IMR-90 (cell line): ENCODE data around the gene APLF. TPM values are rescaled to one million over a fixed set of nuclear protein-coding genes. Genes with fewer than 3 reads are reported as not detected.

ENCODE experiments used
- ATAC-seq: fragments of 200-7000 bp; cut with Tn5 transposase; 2 replicates; pipeline ENCODE4 v1.9.1; 2020; ENCODE audit warnings: low read depth, mild to moderate bottlenecking, moderate library complexity
- BruUV-seq: library from RNA; stranded (reverse); fragments of 400-500 nt; replicated peaks from 2 replicates; lab custom pipeline; 2021; lab: Mats Ljungman, UMichigan
- CTCF ChIA-PET: fragments of 300-600 bp; formaldehyde crosslinking; extraction: SDS; loops from one replicate; lab custom pipeline; 2021; ENCODE audit warnings: antibody characterized with exemption; lab: Yijun Ruan, JAX
- POLR2A ChIA-PET: fragments of 300-600 bp; sonication (Branson Sonifier 250); formaldehyde crosslinking; loops from one replicate; lab custom pipeline; 2022; ENCODE audit warnings: antibody characterized with exemption; ENCODE audit not compliant: unreplicated experiment; lab: Charles Lee
- DNase-seq: peaks from one replicate; pipeline ENCODE4 v3.0.0; 2013
- H2AFZ ChIP-seq: replicated peaks from 2 replicates; pipeline ENCODE3; 2013; ENCODE audit warnings: low read length, mild to moderate bottlenecking; ENCODE audit not compliant: poor library complexity
- H2AK5ac ChIP-seq: 2 replicates; pipeline ENCODE4 v1.6.1; 2013; ENCODE audit warnings: low read depth, low read length, inconsistent platforms
- H2AK9ac ChIP-seq: replicated peaks from 2 replicates; pipeline ENCODE3; 2013; ENCODE audit warnings: mild to moderate bottlenecking, low read depth, low read length, moderate library complexity; ENCODE audit not compliant: poor library complexity
- H2BK120ac ChIP-seq: 2 replicates; pipeline ENCODE4 v1.6.1; 2013; ENCODE audit warnings: low read depth, low read length, inconsistent platforms
- H2BK15ac ChIP-seq: 3 replicates; pipeline ENCODE4 v1.6.1; 2013; ENCODE audit warnings: low read depth, low read length, inconsistent platforms
- H2BK20ac ChIP-seq: 2 replicates; pipeline ENCODE4 v1.6.1; 2013; ENCODE audit warnings: low read depth, mild to moderate bottlenecking, inconsistent platforms, low read length, moderate library complexity
- H2BK5ac ChIP-seq: 2 replicates; pipeline ENCODE4 v1.6.1; 2013; ENCODE audit warnings: mild to moderate bottlenecking, low read depth, low read length, inconsistent platforms; ENCODE audit not compliant: poor library complexity, severe bottlenecking
- H3K14ac ChIP-seq: replicated peaks from 2 replicates; pipeline ENCODE4 v1.6.1; 2013; ENCODE audit warnings: low read depth, low read length, inconsistent platforms
- H3K18ac ChIP-seq: 2 replicates; pipeline ENCODE4 v1.6.1; 2013; ENCODE audit warnings: low read depth, low read length, control low read depth
- H3K23ac ChIP-seq: 2 replicates; pipeline ENCODE4 v1.6.1; 2013; ENCODE audit warnings: low read depth, low read length, inconsistent platforms
- H3K27ac ChIP-seq: 2 replicates; pipeline ENCODE4 v1.5.1; 2013; ENCODE audit warnings: mild to moderate bottlenecking, control low read depth, low read length; ENCODE audit not compliant: insufficient read depth
- H3K27me3 ChIP-seq: 2 replicates; pipeline ENCODE4 v1.6.1; 2013; ENCODE audit warnings: low read length; ENCODE audit not compliant: control insufficient read depth, insufficient read depth
- H3K36me3 ChIP-seq: 2 replicates; pipeline ENCODE4 v1.6.1; 2013; ENCODE audit warnings: low read length, mixed read lengths; ENCODE audit not compliant: control insufficient read depth, insufficient read depth
- H3K4ac ChIP-seq: 2 replicates; pipeline ENCODE4 v1.6.1; 2013; ENCODE audit warnings: low read depth, low read length, inconsistent platforms
- H3K4me1 ChIP-seq: 2 replicates; pipeline ENCODE4 v1.6.1; 2013; ENCODE audit warnings: low read length, mixed read lengths; ENCODE audit not compliant: control insufficient read depth, insufficient read depth
- H3K4me2 ChIP-seq: 2 replicates; pipeline ENCODE4 v1.6.1; 2013; ENCODE audit warnings: low read depth, mild to moderate bottlenecking, control low read depth, low read length, moderate library complexity
- H3K4me3 ChIP-seq: 2 replicates; pipeline ENCODE4 v1.5.1; 2013; ENCODE audit warnings: low read depth, mild to moderate bottlenecking, control low read depth, low read length, moderate library complexity; ENCODE audit not compliant: insufficient read depth
- H3K56ac ChIP-seq: 2 replicates; pipeline ENCODE4 v1.6.1; 2013; ENCODE audit warnings: low read length, inconsistent platforms; ENCODE audit not compliant: insufficient read depth; ENCODE audit errors: extremely low read depth
- H3K79me1 ChIP-seq, 2 experiments: 2 replicates each; pipeline ENCODE4 v1.6.1; 2013; ENCODE audit warnings: low read length in 2 of 2, inconsistent platforms in 1 of 2, low read depth in 1 of 2
- H3K9ac ChIP-seq: 2 replicates; pipeline ENCODE4 v1.6.1; 2013; ENCODE audit warnings: low read depth, low read length, control low read depth
- H3K9me1 ChIP-seq: 2 replicates; pipeline ENCODE4 v1.6.1; 2013; ENCODE audit warnings: low read length, inconsistent platforms; ENCODE audit not compliant: insufficient read depth
- H3K9me3 ChIP-seq: 2 replicates; pipeline ENCODE4 v1.6.1; 2013; ENCODE audit warnings: low read length; ENCODE audit not compliant: control insufficient read depth, insufficient read depth
- H4K20me1 ChIP-seq: 2 replicates; pipeline ENCODE4 v1.6.1; 2013; ENCODE audit warnings: low read length, inconsistent platforms; ENCODE audit not compliant: insufficient read depth
- H4K5ac ChIP-seq: 2 replicates; pipeline ENCODE4 v1.6.1; 2013; ENCODE audit warnings: mild to moderate bottlenecking, low read depth, low read length, control low read depth
- H4K8ac ChIP-seq, 2 experiments: 2 replicates each; pipeline ENCODE4 v1.6.1; 2013; ENCODE audit warnings: low read depth in 2 of 2, low read length in 2 of 2, control low read depth in 1 of 2, inconsistent platforms in 1 of 2
- H4K91ac ChIP-seq: 2 replicates; pipeline ENCODE4 v1.6.1; 2013; ENCODE audit warnings: low read depth, low read length, inconsistent platforms; ENCODE audit not compliant: insufficient read depth
- CEBPB ChIP-seq: IDR thresholded peaks from 2 replicates; pipeline ENCODE4 v1.6.1; 2012; ENCODE audit warnings: low read depth, low read length, improper control_type of control experiment
- NFE2L2 ChIP-seq: fragments of 150-350 bp; IDR thresholded peaks from 2 replicates; pipeline ENCODE4 v1.6.1; 2016; ENCODE audit warnings: low read depth, mild to moderate bottlenecking, low read length
- WGBS, 2 experiments: methylation state at CpG; one replicate each; pipeline versions ENCODE4 v1.1.5 to v1.1.7; 2013; ENCODE audit warnings: missing lambda C conversion rate in 2 of 2; ENCODE audit not compliant: insufficient read length in 1 of 2; ENCODE audit errors: extremely low coverage in 2 of 2; 5-methylcytosine and 5-hydroxymethylcytosine counted together
- dilution Hi-C: fragments of 300-500 bp; cut with HindIII; formaldehyde crosslinking; loops from one replicate; pipeline ENCODE4 v1.14.3; 2018; ENCODE audit warnings: low sequenced_read_pairs; ENCODE audit not compliant: unreplicated experiment
- in situ Hi-C: fragments of 300-500 bp; cut with MboI; formaldehyde crosslinking; loops from 3 replicates; pipeline ENCODE4 v1.14.3; 2019; ENCODE audit warnings: low sequenced_read_pairs, inconsistent platforms, mixed read lengths
- intact Hi-C: fragments of 100-400 bp; cut with micrococcal nuclease; formaldehyde crosslinking; loops from 2 replicates; pipeline ENCODE4 v1.10.0; 2022
- polyA plus RNA-seq, 3 experiments: library from polyadenylated mRNA; depleted of rRNA; stranded (reverse); fragments of >200 nt; gene quantifications; 2 replicates each; pipeline ENCODE4 v1.2.3, GENCODE V29; 2012; ENCODE audit warnings: low replicate concordance in 1 of 3
- total RNA-seq: library from RNA; depleted of rRNA; stranded (reverse); fragments of >200 nt; gene quantifications from 2 replicates; pipeline ENCODE4 v1.2.3, GENCODE V29; 2012

Gene APLF
- total and polyA plus RNA-seq, 2 of the 4 experiments (the other 2 are of a cell fraction), result 1.5 to 2.3 TPM

GRCh38 chr2:68429311-68429826 lies 38.0 kb upstream of the APLF start:
- H2BK120ac ChIP-seq, result no peak overlapping the region
- H3K9me3 ChIP-seq, result peaks cover 3% of the 10 kb centered on the region; the same call in 1 of the 2 replicates
- no peak overlapping the region for H2AK9ac ChIP-seq
- H3K4me3 ChIP-seq, result no peak overlapping the region
- peaks cover 24% of the 10 kb centered on the region for H3K27me3 ChIP-seq
- no peak overlapping the region for H4K91ac ChIP-seq
- ATAC-seq (no peak), DNase-seq (no peak)
- dilution Hi-C loops (no loop called here), in situ Hi-C loops (no loop called here), intact Hi-C loops (no loop called here)
- no peak overlapping the region for H4K8ac ChIP-seq
- TF ChIP-seq CEBPB, result peak; percentile 61
- TF ChIP-seq NFE2L2, result no peak
- H3K9ac ChIP-seq, result no peak overlapping the region
- no peak overlapping the region for H3K14ac ChIP-seq
- ChIA-PET POLR2A (no interaction called here), CTCF (no interaction called here)
- H3K36me3 ChIP-seq, result no peaks in the 10 kb centered on the region
- WGBS, 2 experiments, result no CpG with 5 or more reads among the region's 7 CpGs
- H2BK5ac ChIP-seq, result no peak overlapping the region
- no peak overlapping the region for H3K56ac ChIP-seq
- no peak overlapping the region for H3K4me2 ChIP-seq
- H4K5ac ChIP-seq, result no peak overlapping the region
- no peaks in the 10 kb centered on the region for H3K79me1 ChIP-seq
- H2BK15ac ChIP-seq, result no peak overlapping the region
- no peak overlapping the region for H3K18ac ChIP-seq
- H2AK5ac ChIP-seq, result no peak overlapping the region
- no peaks in the 10 kb centered on the region for H4K20me1 ChIP-seq
- no peak overlapping the region for H3K27ac ChIP-seq
- H2AFZ ChIP-seq, result no peak overlapping the region
- H3K4me1 ChIP-seq, result peaks cover 2% of the 10 kb centered on the region; the same call in 1 of the 2 replicates
- no peak overlapping the region for H3K23ac ChIP-seq
- no TSS peak for BruUV-seq
- H3K9me1 ChIP-seq, result no peaks in the 10 kb centered on the region
- no peak overlapping the region for H2BK20ac ChIP-seq
- H3K4ac ChIP-seq, result no peak overlapping the region
